Activated T-cell treated with anti-CD3 and anti-CD28 coated beads for 24 hours (primary cell): Measurements from ENCODE around the gene MYH3.

Source experiments
- DNase-seq: peaks from one replicate; pipeline ENCODE4 v3.0.0-alpha.2; 2020; ENCODE audit warnings: low read depth

MYH3 gene

DNA sequence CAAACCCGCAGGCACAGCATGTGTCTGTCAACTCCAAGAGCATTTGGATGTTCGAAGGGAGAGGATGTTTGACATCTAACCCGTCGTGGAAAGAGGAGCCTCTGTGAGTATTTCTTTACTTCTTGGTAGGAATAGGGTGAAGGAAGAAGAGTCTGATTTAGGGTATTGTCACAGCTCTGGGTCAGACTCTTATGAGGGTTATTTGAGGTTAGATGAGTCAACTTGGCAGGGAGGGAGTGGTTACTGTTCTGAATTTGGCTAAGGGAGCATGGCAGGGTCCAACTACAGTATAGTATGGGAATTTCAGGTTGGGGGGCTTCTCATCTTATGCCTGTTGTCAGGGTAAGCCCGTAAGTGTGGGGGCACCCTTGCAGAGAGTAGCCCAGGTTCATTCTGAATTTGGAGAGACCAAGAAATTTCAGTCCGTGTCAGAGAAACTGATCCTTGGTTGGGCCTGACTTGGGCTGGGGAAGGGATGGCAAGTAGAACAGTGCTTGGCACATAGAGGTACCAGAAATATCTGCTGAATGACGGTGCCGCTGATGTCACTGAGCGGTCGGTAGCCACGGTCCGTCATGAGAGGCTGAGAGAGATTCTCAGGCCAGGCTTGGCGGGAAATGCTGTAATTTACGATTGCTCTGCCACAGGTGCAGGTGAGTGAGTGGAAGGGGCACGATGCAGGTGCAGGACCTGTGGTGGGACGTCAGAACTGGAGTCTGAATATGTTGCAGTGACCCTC lies 43.2 kb downstream of the MYH3 start:
- DNase-seq = no peak

GRCh38 chr17:10612957-10613744 lies 44.0 kb downstream of the MYH3 start:
- DNase-seq = no peak

- no peak for DNase-seq
Measured at GRCh38 chr17:10610884-10611283, 46.2 kb downstream of the MYH3 start.

DNA sequence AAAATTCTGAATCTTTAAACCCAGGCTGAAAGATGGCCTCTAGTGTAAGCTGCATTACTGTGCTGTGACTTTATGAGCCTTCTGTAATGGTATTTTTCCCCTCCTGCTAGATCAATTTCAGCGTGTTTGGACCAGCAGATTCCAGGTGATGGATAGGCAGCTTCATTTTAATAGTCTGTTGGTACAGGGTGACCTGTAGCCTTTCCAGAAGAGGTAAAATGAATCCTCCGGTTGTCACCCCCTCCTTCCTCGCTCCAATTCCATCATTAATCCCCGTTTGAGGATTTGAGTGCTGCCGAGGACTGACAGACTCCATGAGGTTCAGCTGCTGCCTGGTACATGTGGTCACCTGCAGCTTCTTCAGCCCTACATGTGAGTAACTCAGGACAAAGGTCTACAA lies 48.9 kb downstream of the MYH3 start:
- DNase-seq = no peak

DNA sequence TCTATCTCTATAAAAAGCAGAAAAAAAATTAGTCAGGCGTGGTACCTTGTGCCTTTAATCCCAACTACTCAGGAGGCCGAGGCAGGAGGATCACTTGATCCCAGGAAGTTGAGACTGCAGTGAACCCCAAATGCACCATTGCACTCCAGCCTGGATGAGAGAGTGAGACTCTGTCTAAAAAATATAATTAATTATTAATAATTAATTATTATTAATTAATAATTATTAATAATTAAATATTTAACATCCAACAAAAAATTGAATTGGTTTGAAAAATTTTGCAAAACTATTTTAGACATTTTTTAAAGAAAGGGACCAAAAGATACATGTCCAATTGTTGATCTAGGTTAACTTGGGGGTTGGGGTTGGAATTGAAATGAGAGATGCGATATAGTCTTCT lies 51.0 kb downstream of the MYH3 start:
- DNase-seq = no peak

GRCh38 chr17:10605221-10605783 lies 51.8 kb downstream of the MYH3 start:
- no peak for DNase-seq

DNA sequence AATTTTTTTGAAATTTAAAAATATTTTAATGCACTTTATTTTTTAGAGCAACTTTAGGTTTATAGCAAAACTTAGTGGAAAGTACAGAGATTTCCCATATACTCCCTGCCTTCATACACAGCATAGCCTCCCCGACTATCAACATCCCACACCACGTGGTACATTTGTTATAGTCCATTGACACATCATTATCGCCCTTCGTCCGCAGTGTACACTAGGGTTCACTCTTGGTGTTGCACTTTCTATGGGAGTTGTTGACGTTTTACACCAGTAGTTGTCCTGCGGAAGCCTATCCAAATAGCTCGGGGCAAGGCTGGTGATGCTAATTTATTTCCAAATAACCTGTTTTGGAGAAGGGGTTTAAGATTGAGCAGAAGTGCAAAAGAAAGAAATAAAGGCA lies 52.6 kb downstream of the MYH3 start:
- no peak for DNase-seq

DNA sequence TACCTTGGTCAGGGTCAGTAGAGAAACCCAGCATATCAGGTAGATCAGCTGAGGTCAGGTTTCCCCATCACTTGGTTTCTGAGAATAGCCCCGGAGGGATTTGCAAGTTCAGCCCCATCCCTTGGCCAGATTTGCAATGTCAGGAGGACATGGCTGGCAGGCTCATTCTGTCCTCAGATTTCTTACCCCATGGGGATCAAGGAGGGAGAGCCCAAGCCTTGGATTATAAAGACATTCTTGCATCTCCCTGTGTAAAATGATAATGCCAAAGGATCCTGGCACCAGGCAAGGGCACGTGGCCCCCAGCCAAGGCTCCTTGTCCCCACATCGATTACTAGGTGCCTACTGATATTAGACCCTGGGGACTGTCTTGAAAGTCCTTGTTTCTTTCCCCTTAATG lies 53.2 kb downstream of the MYH3 start:
- DNase-seq = no peak

- DNase-seq = no peak
Measured at GRCh38 chr17:10600571-10600970, 56.5 kb downstream of the MYH3 start.

GRCh38 chr17:10598621-10599020 lies 58.5 kb downstream of the MYH3 start:
- DNase-seq = no peak

DNA sequence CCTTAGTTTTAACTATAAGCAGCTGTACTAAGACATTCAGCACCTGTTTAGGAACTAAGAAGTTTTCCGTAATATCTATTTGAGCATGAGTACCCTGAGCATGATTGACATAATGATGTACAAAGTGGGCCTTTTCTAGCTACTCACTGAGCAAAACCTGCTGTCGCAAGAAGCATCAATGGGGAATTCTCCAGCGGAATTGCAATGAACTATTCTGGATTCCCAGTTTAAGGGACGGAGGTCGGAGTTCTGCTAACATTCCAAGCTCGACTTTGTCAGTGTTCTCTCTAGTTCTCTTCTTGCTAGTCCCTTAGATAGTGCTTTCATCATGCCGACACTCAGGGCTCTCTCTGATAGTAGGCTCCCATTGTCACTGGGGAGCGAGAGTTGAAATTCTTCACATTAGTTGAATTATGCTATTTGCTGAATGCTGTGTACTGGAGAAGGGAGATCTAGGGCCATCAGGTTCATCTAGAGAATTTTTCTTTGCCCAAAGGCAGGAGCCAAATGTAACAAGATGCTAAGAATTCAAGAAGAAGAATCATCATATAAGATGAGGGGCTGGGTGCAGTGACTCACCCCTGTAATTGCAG lies 67.5 kb downstream of the MYH3 start:
- no peak for DNase-seq

DNA sequence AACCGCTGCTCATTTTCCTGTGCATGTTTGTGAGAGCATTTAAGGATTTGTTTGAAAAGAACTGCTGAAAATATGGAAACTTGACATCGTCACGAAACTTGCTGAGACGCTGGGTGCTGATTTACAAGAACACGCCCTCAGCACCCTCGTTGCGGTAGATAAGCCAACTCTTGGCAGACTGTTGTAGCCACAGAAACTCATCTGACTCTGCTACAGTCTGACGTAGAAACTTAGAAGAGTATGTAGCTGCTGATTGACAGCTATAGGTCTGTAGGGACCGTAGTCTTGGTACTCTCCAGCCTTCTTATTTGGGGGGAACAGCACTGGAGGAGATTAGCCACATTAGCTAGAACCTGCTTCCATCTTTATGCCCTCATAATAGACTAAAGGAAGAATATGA lies 71.6 kb downstream of the MYH3 start:
- DNase-seq = no peak

DNA sequence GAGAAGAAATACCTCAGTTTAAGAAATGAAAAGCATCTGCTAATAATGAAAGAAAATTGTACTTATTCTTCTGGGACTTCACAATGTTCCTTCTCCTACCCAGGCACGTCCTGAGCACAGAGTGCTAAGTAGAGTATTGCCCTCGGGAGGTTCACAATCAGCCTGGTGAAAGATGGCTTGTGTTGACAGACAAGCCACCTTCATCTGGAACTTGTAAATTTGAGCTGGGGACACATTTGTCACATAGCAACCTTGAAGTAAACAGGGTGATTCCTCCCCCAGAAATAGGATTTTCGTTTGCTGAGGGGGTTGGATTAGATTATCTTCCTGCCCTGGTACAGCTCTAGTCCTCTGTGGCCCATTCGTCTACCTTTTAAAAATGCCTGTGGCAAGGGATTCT lies 73.3 kb downstream of the MYH3 start:
- DNase-seq = no peak

- DNase-seq = no peak
Measured at GRCh38 chr17:10579270-10579669, 77.8 kb downstream of the MYH3 start.
